ENCODE data around the gene KRAS. TPM values are rescaled to one million over a fixed set of nuclear protein-coding genes. Genes with fewer than 3 reads are reported as not detected.

Gene KRAS
- total RNA-seq, 1 experiment from 2014 or later: 47.5 TPM

- no peak overlapping the region for H4K8ac ChIP-seq (replicated peaks; ENCODE audit: insufficient read length, low read depth, low read length)
- no peak overlapping the region for H2BK120ac ChIP-seq (ENCODE audit: low read depth, low read length, poor library complexity, severe bottlenecking)
- H3K23me2 ChIP-seq (ENCODE audit: insufficient read length, low read depth, low read length, poor library complexity, severe bottlenecking): peaks cover 4% of the 10 kb centered on the region
- Mint-ChIP-seq H3K36me3 (ENCODE audit: insufficient read depth in 1 of 3, low read depth in 3 of 3) (peaks cover 0 to 24% (median 9%) of the 10 kb centered on the region in 3 experiments; a peak in 4 of 7 replicates), H3K27ac (peak overlapping the region; percentile 73 to 93 (median 88); a peak in 5 of 7 replicates), H3K27me3 (ENCODE audit: low read depth) (peaks cover 22% of the 10 kb centered on the region), H3K9me3 (no peaks in the 10 kb centered on the region), H3K4me3 (peak overlapping the region; percentile 88 to 97), H3K4me1 (peaks cover 23 to 37% of the 10 kb centered on the region in 2 experiments)
- peak overlapping the region; percentile 75 for H3K9ac ChIP-seq (ENCODE audit: extremely low read depth, insufficient read length, low read length)
- no peak overlapping the region for H3K23ac ChIP-seq (ENCODE audit: insufficient read length, low read depth, low read length)
- H3K27ac ChIP-seq (ENCODE audit: insufficient read length, low read depth, low read length): no peak overlapping the region
- H3K4me2 ChIP-seq (ENCODE audit: insufficient read depth, insufficient read length, low read length): peak overlapping the region; percentile 88
- H2BK15ac ChIP-seq (ENCODE audit: low read depth, low read length): no peak overlapping the region
- H2BK5ac ChIP-seq (ENCODE audit: insufficient read length, low read length): no peak overlapping the region
- no peak overlapping the region for H2BK20ac ChIP-seq (ENCODE audit: low read depth, low read length, poor library complexity, severe bottlenecking)
- peaks cover 10% of the 10 kb centered on the region; the same call in 1 of the 2 replicates for H3K79me2 ChIP-seq (ENCODE audit: insufficient read depth, low read length)
- peak overlapping the region; percentile 6 for H3K18ac ChIP-seq (ENCODE audit: insufficient read length, low read depth, low read length)
- H3K56ac ChIP-seq (ENCODE audit: insufficient read length, low read depth, low read length): no peak overlapping the region
- no peak overlapping the region for H3T11ph ChIP-seq (ENCODE audit: low read length)
- no peaks in the 10 kb centered on the region for H3K27me3 ChIP-seq (ENCODE audit: insufficient read depth, low read length)
- H4K91ac ChIP-seq (ENCODE audit: insufficient read length, low read depth, low read length): no peak overlapping the region
- no peak overlapping the region for H4K5ac ChIP-seq (ENCODE audit: insufficient read length, low read depth, low read length)
- H3K4me1 ChIP-seq (ENCODE audit: insufficient read depth, low read length): peaks cover 4% of the 10 kb centered on the region; the same call in 1 of the 2 replicates
- no peak overlapping the region; the same call in 1 of the 2 replicates for H3K4ac ChIP-seq (ENCODE audit: low read depth, low read length)
- H3K79me1 ChIP-seq (ENCODE audit: insufficient read depth, low read depth, low read length, poor library complexity, severe bottlenecking): peaks cover 3% of the 10 kb centered on the region
- H2AFZ ChIP-seq (ENCODE audit: low read length): peak overlapping the region; percentile 3
- H2BK12ac ChIP-seq (ENCODE audit: insufficient read length, low read depth, low read length): no peak overlapping the region
- no peak overlapping the region for H2AK5ac ChIP-seq (ENCODE audit: insufficient read length, low read length)
- peak; percentile 54 for DNase-seq
- peak overlapping the region; percentile 87 for H3K14ac ChIP-seq (ENCODE audit: insufficient read depth, low read length)
- no peak for TF ChIP-seq CTCF (conservative IDR thresholded peaks at IDR 0.05)
- WGBS (ENCODE audit: extremely low coverage, insufficient read length, low lambda C conversion rate): no CpG with 5 or more reads among the region's 56 CpGs
- H4K20me1 ChIP-seq (ENCODE audit: control insufficient read depth, insufficient read depth, insufficient read length): no peaks in the 10 kb centered on the region
- no peaks in the 10 kb centered on the region for H3K9me3 ChIP-seq (ENCODE audit: control insufficient read depth, low read depth, low read length)
Observed at GRCh38 chr12:25249931-25250738, 594 bp downstream of the KRAS start.
